Measurements from ENCODE around the gene DIPK1A.

Gene DIPK1A

DNA sequence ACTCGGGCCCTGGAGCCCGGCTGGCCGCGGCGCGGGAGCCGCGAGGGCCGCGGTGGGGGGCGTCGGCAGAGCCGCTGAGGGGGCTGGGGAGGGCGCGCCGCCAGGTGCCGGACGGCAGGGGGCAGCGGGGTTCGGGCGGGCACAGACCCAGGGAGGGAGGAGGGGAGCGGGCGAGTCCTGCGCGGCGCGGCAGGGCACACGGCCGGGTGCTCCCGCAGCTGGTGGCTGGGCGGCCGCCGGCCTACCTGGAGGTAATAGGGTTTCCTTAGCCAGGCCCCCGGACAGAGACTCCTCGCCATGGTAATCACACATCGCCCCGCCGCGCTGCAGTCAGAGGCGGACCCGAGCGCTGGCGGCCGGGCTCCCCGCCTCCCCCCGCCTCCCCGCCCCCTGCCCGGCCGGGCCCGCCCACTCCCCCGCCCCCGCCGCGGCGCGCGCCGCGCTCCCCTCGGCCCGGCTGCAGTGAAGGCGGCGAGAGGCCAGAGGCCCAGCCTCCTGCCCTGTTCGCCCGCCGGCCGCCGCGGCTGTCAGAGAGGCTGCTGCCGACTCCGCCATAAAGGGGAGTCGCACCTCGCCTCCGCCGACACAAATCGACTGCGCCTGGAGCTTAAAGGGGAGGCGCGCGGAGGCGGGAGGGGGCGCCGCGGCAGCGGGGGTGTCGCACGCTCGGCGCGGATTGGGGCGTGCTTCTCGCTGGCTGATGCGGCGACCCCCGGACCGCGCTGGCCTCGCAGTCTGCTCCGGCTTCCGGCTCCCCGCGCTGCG, at the start of gene DIPK1A:
Gene DIPK1A (minus strand): TSS at position 332 of the 765 bp plus-strand sequence. CDS start 33 bp downstream, at position 299.
- peak; percentile 35 for DNase-seq

DNA sequence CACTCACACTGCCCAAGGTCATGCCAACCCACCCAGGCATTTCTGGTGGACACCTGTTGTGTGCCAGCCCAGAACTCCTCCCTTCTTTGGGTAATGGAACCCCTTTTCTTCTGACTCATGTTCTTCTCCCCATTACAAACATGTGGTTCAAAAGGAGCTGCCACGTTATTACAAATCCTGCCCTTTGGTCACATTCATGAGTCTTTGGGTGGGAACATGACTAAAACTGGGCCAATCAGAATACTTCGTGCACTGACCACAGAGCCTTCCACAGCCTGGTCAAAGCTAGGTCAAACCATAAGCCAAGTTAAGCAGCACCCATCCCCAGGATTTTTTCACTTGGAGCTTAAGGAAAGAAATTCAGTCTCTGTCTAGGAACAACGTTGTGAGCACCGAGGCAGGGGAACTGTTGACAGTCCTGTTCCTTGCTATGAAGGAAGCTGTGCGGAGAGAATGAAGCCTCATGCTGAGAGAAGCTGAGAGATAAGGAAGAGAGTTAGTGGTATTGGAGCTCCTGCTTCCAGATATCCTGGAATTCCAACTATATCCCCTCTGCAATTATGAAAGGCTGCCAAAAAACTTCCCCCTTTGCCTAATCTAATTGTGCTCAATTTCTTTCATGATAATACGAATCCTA, 46.8 kb upstream of the DIPK1A start:
- DNase-seq = no peak

DNA sequence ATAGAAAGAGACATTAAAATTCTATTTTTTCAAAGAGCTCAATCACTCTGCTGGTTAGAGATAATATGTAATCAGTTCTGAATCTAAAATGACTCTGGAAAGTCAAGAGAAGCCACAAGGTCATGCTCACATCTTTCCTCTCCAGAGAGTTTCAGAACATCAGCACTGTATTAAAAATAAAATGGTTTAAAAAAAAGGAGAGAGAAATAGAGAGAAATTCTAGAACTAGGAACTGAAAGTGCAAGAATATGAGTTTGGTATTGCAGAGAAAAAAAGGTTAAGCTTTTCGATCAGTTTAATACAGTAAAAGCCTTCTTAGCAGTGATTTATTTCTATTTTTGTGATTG, 44.0 kb upstream of the DIPK1A start:
- no peak for DNase-seq

DNA sequence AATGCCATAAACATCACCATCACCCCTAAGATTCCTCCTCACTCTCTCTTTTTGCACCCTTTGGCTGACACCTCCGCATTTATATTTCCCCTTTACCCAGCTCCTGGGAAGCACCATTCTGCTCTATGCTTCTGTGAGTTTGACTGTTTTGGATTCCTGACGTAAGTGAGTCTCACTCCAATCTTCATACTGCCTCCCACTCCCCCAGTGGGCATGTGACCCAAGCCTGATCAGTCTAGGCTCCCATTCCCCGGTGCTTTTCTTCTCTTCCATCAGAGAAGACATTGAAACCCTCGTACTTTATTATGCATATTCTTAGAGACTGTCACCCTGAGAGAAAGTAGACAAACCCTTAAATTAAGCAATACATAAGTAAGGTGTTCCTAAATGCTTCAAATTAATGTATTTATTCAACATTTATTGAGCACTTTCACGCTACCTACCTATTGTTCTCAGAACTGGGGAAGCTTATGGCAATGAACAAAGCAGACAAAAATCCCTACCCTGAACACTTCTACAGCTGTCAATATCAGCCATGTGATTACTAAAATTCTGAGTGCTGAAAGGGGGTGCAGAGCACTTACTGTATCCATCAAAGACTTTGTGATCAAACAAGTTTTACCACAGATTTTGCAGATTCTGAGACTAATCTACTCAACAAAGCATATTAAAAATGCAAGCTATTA, 43.4 kb upstream of the DIPK1A start:
- no peak for DNase-seq

DNA sequence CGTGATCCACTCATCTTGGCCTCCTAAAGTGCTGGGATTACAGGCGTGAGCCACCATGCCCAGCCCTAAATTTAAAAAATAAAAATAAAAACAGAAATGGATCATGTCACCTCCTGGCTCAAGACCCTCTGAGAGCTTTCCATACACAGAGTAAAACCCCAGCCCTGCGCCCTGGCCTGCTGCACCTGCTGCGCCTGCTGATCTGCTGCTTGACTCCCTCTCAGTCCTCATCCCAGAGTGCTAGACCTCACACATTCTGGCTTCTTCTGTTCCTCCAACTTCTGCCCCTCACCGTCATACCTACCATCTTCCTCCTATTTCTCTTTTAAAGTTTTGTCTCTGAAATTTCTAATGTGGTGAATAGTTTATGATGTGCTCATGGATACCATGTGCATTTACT, 42.7 kb upstream of the DIPK1A start:
- DNase-seq = no peak

DNA sequence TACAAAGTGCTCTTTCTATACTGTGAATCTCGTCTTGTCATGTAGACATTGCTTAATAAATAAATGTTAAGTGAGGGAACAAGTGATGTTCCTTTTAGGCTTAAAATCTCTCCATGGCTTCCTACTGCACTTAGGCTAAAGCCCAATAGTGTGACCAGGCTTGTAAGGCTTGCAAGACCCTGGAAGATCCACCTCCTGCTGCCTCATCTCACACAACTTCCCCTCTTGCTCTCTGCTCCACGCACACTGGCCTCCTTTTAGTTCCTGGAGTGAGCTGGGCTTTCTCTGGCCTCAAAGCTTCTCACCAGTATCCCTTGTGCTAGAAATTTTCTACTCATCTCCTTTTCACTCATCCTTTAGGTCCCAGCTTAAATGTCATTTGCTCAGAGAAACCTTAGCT, 41.5 kb upstream of the DIPK1A start:
- no peak for DNase-seq

DNA sequence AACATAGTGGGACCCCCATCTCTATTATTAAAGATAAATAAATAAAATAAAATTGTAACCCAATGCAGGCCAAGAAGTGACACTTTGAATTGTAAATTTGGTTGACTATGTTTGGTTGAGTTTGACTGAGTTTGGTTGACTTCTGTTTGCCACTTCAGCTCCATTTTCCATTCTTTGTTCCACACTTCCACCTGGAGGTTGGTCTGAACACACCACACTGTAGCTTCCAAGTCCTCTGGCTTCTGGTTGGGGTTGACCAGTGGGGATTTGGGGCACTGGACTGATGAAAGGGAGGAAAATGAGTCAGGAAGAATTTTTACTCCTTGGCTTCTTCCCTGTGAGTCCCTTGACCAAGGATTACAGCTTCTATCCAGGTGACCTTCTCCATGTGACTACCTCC, 40.6 kb upstream of the DIPK1A start:
- DNase-seq = no peak

DNA sequence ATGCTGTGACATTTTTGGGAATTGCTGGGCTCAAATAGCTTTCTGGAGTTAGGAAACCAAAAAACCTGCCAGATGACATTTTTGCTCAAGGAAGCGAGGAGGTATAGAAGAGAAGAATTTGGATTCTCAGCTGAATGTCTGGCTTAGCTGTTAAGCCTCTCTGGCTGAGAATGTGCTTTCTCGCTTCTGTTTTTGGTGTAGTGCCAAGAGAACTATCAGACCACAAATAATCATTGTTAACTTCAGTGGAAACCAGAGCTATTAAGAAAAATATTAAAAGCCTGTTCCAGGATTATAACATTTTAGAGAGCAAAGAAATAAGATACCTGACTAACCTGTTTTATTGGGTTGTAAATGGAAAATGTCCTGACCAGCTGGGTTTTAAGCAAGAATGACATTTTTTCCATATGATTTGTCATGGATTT, 39.5 kb upstream of the DIPK1A start:
- DNase-seq = no peak

DNA sequence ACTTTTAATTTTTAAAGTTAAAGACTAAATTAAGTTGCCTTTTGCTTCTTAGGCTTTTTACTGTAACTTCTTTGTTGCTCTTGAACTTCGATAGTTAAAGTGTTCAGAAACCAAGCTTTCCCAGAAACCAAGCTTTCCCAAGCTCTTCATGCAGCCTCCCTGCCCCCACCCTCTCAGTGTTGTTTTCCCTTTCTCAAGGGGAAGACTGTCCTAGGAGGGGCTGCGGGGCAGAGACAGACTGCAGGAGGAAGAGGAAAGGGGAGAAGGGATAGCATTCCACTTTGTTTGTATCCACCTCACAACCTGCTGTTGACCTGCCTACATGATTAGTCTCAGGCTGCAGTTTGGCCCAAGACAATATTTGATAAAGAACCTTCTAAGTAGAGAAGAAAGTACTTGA, 39.0 kb upstream of the DIPK1A start:
- DNase-seq = no peak

DNA sequence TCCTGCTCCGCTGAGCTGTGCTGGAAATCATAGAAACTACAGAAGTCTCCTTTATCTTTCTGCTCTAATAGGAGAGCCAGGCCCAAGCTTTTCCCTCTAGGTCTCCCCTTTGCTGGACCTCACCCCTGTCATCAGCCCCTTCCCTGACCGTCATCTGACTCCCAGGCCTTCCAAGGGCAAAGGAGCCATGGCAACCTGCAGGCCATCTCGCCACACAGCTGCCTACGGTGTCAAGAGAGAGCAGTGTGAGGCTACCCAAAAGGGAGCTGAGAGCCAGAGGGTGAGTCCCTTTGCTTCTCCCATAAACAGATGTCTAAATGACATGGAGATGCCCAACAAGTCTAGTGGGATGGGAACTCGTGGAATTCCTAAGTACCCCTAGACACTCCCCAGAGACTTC, 37.6 kb upstream of the DIPK1A start:
- DNase-seq = no peak

DNA sequence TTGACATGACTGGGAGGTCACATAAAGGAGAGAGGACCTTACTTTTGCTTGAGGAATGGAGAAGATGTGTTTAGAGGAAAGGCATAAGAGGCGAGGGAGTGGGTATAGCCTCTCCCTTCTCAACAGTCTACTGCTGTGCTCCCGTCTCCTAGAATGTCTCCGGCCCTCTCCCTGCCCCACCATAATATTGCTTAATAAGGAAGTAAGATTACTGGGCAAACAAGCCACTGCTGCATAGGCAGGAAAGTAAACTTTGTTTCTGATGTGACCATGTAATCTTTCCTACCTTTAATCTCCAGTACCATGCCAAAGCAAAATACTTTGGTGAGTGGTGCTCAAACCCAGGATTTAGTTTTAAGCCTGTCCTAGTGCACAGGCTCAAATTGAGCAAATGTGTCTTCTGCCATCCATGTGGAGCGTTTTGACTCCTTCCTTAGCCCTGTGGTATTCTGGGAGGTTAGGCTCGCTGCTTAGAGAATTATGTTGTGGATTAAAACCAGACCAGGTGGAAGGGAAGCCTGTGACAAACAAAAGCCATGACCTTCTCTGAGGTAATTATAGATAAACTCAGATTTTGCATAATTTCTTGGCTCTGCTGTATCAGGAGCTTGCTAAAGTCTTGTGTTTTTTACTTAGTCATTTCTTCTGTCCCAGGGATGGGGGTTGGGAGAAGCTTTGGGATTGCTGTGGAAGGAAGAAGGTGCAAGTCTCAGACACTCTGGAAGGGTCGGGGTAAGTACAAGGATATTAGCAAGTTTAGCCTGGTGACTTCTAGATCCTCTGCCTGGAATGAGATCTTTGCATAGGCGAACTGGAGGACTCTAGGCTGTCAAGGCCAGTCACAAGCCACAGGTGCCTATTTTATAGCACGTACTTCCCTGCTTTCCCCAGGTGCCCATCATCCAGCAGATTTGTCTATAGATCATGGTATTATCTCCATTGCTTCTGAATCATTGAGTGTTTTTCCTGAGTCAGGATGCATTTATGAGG, 34.5 kb upstream of the DIPK1A start:
- no peak for DNase-seq

DNA sequence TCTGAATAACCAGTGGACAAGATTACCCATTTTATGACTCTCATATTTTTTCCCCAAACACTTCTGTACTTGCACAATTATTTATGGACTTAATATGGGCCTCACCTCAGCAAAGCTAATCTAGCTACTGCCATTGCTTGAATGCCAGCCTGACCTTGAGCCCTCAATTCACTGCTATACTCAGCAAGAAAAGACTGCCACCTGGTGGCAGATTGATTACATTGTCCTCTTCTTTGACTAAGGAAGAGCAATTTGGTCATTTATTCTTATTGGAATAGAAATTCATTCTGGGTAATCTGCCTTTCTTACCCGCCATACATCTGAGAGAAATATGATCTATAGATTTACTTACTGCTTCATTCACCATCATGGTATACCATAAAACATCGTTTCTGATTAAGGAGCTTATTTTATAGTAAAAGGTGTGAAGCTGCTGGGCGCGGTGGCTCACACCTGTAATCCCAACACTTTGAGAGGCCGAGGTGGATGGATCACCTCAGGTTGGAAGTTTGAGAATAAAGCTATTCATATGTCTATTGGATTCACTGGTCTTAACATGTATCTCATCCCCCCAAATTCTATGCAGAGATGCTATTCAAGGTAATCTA, 32.9 kb upstream of the DIPK1A start:
- DNase-seq = peak; percentile 48

DNA sequence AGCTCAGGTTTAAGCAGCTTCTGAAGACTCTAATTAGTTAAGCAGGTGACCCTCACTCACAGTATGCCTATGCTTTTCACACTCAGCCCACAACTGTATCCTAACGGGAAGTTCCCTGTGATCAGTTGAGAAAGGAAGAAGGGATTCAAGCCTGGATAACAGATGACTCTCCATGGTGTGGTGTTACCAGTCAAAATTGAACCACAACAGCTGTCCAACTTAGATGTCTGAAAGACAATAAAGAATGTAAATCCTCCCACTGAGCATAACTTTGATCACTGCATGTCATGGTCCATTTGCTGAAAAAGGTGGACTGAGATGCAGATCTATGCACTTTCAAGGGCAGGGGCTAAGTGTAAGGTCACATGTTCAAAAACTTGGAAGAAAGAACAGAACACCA, 32.3 kb upstream of the DIPK1A start:
- no peak for DNase-seq

DNA sequence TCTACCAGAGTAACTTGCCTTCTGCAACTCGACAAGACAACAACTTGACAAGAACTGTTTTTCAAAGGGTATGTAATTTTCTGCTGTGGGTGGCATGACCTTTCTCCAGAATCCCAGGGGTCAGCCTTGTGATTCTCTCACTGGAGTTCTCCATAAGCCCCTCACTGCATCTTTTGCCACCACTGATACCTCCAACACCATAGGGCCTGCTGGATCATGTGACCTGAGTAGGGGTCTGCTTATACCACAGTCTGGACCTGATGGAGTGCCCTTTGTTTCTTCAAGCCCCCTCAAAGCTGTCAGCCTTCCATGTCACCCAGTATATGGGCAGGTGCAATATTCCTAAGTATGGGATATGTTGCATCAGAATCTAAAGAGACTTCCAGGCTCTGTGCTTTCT, 31.6 kb upstream of the DIPK1A start:
- no peak for DNase-seq

DNA sequence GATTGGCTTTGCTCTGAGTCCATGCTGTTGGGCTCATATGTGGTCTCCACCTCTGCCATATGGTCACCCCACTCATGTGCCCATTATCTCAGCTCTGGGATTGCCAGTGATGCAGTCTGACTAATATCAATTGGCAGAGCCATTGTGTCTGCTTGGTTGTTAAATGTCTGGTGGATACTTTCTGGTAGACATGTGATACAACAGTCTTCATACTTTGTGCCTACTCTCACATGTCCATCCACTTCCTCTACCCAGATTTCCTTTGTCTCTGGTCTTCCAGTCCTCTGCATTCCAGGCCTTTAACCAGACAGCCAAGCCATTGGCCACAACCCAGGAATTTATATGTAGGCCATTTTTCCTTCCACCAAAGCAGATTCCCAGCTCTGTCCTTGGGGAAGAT, 30.8 kb upstream of the DIPK1A start:
- DNase-seq = no peak

DNA sequence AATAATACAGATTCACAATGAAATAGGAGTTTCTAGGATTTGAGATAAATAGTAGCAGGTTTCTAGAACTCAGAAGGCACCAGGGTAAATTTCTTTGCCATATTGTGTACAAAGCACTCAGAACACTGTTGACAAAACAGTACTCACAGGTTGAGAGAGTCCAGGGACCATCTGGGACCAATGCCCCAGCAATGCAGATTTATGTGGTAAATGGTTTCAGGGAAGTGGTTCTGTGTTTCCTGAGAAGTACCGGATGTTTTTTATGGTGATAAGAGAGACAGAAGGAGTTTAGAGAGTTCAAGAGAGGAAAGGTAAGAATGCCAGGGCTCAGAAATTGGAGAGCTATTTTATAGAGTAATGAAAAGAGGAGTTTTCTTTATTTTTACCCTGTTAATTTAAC, 29.6 kb upstream of the DIPK1A start:
- no peak for DNase-seq

DNA sequence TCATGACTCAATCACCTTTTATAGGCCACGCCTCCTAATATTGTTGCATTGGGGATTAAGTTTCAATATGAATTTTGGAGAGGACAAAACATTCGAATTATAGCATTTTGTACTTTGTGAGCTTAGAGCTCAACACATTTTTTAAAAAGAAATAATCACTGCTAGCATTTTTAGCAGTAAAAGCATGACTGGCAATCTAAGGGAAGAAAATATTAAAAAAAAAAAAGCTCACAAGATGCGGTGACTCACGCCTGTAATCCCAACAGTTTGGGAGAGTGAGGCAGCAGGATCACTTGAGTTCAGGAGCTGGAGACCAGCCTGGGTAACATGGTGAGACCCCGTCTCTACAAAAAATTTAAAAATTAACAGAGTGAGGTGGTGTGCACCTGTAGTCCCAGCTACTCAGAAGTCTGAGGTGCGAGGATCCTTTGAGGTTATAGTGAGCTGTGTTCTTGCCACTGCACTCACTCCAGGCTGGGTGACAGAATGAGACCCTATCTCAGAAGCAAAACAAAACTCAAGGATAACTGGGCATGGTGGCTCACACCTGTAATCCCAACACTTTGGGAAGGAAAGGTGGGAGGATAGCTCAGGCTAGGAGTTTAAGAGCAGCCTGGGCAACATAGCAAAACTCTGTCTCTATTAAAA, 28.8 kb upstream of the DIPK1A start:
- no peak for DNase-seq

DNA sequence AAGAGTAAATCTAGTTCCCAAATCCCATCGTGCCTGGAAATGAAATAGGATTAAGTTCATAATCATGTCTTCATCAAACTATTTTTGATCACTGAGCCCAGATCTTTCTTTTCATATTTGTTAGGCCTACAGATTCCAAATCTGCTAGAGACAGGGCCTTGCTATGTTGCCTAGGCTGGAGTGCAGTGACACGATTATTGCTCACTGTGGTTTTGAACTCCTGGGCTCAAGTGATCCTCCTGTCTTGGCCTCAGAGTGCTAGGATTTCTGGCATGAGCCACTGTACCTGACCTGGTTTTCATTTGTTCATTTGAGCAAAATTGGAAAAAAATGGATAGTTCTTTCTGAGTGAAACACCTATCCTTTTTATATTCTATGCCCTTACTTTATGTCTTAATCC, 28.0 kb upstream of the DIPK1A start:
- no peak for DNase-seq

DNA sequence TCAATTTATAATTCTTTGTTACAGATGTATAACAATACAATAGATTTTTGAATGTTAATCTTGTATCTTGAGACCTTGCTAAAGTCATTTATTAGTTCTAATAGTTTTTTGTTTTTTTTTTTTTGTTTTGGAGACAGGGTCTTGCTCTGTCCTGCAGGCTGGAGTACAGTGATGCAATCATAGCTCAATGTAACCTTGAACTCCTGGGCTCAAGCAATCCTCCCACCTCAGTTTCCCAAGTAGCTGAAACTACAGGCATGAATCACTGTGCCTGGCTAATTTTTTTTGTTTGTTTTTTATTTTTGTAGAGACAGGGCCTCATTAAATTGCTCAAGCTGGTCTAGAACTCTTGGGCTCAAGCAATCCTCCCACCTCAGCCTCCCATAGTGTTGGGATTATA, 26.2 kb upstream of the DIPK1A start:
- DNase-seq = peak; percentile 3

DNA sequence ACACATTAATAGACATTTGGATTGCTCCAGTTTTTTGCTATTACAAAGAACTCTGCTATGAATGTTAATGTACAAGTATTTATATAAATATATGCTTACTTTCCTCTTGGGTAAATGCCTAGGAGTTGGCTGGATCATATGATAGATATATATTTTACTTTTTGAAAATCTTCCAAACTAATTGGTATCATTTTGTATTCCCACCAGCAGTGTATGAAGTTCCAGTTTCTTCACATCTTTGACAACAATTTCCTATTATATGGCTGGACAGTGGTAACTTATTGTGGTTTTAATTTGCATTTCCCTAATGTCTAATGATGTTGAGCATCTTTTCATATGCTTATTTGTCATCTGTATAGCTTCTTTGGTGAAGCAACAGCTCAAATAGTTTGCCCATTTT, 23.8 kb upstream of the DIPK1A start:
- DNase-seq = no peak

DNA sequence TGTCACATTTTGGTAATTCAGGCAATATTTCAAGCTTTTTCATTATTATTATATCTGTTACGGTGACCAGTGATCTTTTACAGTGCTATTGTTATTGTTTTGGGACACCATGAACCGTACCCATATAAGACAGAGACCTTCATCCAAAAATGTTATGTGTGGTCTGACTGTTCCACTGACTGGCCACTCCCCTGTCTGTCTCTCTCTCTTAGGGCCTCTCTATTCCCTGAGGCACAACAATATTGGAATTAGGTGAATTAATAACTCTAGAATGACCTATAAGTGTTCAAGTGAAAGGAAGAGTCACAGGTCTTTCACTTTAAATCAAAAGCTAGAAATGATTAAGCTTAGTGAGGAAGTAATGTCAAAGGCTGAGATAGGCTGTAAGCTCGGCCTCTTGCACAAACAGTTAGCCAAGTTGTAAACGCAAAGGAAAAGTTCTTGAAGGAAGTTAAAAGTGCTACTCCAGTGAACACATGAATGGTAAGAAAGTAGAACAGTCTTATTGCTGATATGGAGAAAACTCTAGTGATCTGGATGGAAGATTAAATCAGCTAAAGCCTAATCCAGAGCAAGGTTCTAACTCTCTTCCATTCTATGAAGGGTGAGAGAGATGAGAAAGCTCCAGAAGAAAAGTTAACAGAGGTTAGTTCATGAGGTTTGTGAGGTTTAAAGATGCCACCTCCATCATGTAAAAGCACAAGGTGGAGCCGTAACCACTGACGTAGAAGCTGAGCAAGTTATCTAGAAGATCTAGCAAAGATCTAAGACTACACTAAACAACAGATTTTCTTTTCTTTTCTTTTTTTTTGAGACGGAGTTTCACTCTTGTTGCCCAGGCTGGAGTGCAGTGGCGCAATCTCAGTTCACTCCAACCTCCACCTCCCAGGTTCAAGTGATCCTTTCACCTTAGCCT, 19.7 kb upstream of the DIPK1A start:
- no peak for DNase-seq

Data from kidney glomerular epithelial cell (primary cell).